Measurements from ENCODE around the gene TOP2A. TPM values are rescaled to one million over a fixed set of nuclear protein-coding genes. Genes with fewer than 3 reads are reported as not detected.

Gene TOP2A
- total RNA-seq, 1 experiment from 2014 or later = 237 TPM

GRCh38 chr17:40366861-40367518, 50.7 kb downstream of the TOP2A start:
- Histone ChIP-seq H3K36me3 (ENCODE audit: control insufficient read depth, insufficient read depth, low read length) (no peaks in the 10 kb centered on the region), H3K9me3 (no peaks in the 10 kb centered on the region; the same call in 1 of the 2 replicates), H3K4me3 (ENCODE audit: low read depth, low read length) (no peak overlapping the region), H3K4me1 (peaks cover 5% of the 10 kb centered on the region; the same call in 1 of the 2 replicates), H3K27me3 (replicated peaks; ENCODE audit: control insufficient read depth, insufficient read depth, low read length) (no peaks in the 10 kb centered on the region)
- POLR2A ChIA-PET = interaction anchor here (0.6 kb wide), 1 partner anchor 166 kb away, joined by 6 read pairs; no protein-coding TSS in a partner anchor
- CTCF ChIA-PET = no interaction called here
- H3K27me3 Mint-ChIP-seq (ENCODE audit: insufficient read depth, unreplicated experiment) = no peaks in the 10 kb centered on the region
- H3K36me3 Mint-ChIP-seq (ENCODE audit: insufficient read depth, unreplicated experiment) = no peaks in the 10 kb centered on the region
- peaks cover 11% of the 10 kb centered on the region for H3K9me3 Mint-ChIP-seq (ENCODE audit: unreplicated experiment)
- TF ChIP-seq CTCF (IDR thresholded peaks at IDR 0.05; ENCODE audit: insufficient read depth in 1 of 2, low read depth in 1 of 2, low read length in 1 of 2, severe bottlenecking in 1 of 2, unreplicated experiment in 1 of 2) = no peak
- no TSS peak for BruUV-seq (replicated peaks)
- H3K4me1 Mint-ChIP-seq (ENCODE audit: low read depth, unreplicated experiment) = peaks cover 6% of the 10 kb centered on the region
- no peak overlapping the region for H3K27ac Mint-ChIP-seq (ENCODE audit: unreplicated experiment)
- H3K4me3 Mint-ChIP-seq (ENCODE audit: unreplicated experiment) = no peak overlapping the region
- no peak for DNase-seq
- intact Hi-C loops (cut with micrococcal nuclease; ENCODE audit: unreplicated experiment) = no loop called here

- no peak for TF ChIP-seq CTCF (IDR thresholded peaks at IDR 0.05; ENCODE audit: insufficient read depth in 1 of 2, low read depth in 1 of 2, low read length in 1 of 2, severe bottlenecking in 1 of 2, unreplicated experiment in 1 of 2)
- H3K9me3 Mint-ChIP-seq (ENCODE audit: unreplicated experiment) = peaks cover 5% of the 10 kb centered on the region
- peaks cover 6% of the 10 kb centered on the region for H3K4me1 Mint-ChIP-seq (ENCODE audit: low read depth, unreplicated experiment)
- no peak overlapping the region for H3K4me3 Mint-ChIP-seq (ENCODE audit: unreplicated experiment)
- BruUV-seq (replicated peaks) = no TSS peak
- Histone ChIP-seq H3K4me1 (peaks cover 5% of the 10 kb centered on the region; the same call in 1 of the 2 replicates), H3K9me3 (no peaks in the 10 kb centered on the region; the same call in 1 of the 2 replicates), H3K36me3 (ENCODE audit: control insufficient read depth, insufficient read depth, low read length) (no peaks in the 10 kb centered on the region), H3K4me3 (ENCODE audit: low read depth, low read length) (no peak overlapping the region), H3K27me3 (replicated peaks; ENCODE audit: control insufficient read depth, insufficient read depth, low read length) (no peaks in the 10 kb centered on the region)
- no peak for DNase-seq
- POLR2A ChIA-PET = interaction anchor here (0.6 kb wide), 1 partner anchor 167 kb away, joined by 6 read pairs; no protein-coding TSS in a partner anchor
- CTCF ChIA-PET = interaction anchor here (0.7 to 1.1 kb wide), 2 partner anchors 157 to 194 kb away, joined by 4 read pairs; no protein-coding TSS in a partner anchor
- no peaks in the 10 kb centered on the region for H3K36me3 Mint-ChIP-seq (ENCODE audit: insufficient read depth, unreplicated experiment)
- H3K27me3 Mint-ChIP-seq (ENCODE audit: insufficient read depth, unreplicated experiment) = no peaks in the 10 kb centered on the region
- intact Hi-C loops (cut with micrococcal nuclease; ENCODE audit: unreplicated experiment) = no loop called here
- H3K27ac Mint-ChIP-seq (ENCODE audit: unreplicated experiment) = no peak overlapping the region
Observed at GRCh38 chr17:40366076-40366860, 51.4 kb downstream of the TOP2A start.

- H3K4me3 Mint-ChIP-seq (ENCODE audit: unreplicated experiment) = no peak overlapping the region
- no peak for DNase-seq
- H3K4me1 Mint-ChIP-seq (ENCODE audit: low read depth, unreplicated experiment) = peaks cover 6% of the 10 kb centered on the region
- no peaks in the 10 kb centered on the region for H3K36me3 Mint-ChIP-seq (ENCODE audit: insufficient read depth, unreplicated experiment)
- CTCF ChIA-PET = interaction anchor here (0.5 to 1.1 kb wide), 3 partner anchors 168 to 195 kb away, joined by 3 to 4 read pairs (median 3); no protein-coding TSS in a partner anchor
- H3K27ac Mint-ChIP-seq (ENCODE audit: unreplicated experiment) = no peak overlapping the region
- no peaks in the 10 kb centered on the region for H3K27me3 Mint-ChIP-seq (ENCODE audit: insufficient read depth, unreplicated experiment)
- Histone ChIP-seq H3K4me1 (peaks cover 5% of the 10 kb centered on the region; the same call in 1 of the 2 replicates), H3K9me3 (no peaks in the 10 kb centered on the region), H3K36me3 (ENCODE audit: control insufficient read depth, insufficient read depth, low read length) (no peaks in the 10 kb centered on the region), H3K27me3 (replicated peaks; ENCODE audit: control insufficient read depth, insufficient read depth, low read length) (no peaks in the 10 kb centered on the region), H3K4me3 (ENCODE audit: low read depth, low read length) (no peak overlapping the region)
- no peak for TF ChIP-seq CTCF (IDR thresholded peaks at IDR 0.05; ENCODE audit: insufficient read depth in 1 of 2, low read depth in 1 of 2, low read length in 1 of 2, severe bottlenecking in 1 of 2, unreplicated experiment in 1 of 2)
- POLR2A ChIA-PET = interaction anchor here (0.6 kb wide), 1 partner anchor 145 kb away, joined by 7 read pairs; no protein-coding TSS in a partner anchor
- BruUV-seq (replicated peaks) = no TSS peak
- intact Hi-C loops (cut with micrococcal nuclease; ENCODE audit: unreplicated experiment) = no loop called here
- no peaks in the 10 kb centered on the region for H3K9me3 Mint-ChIP-seq (ENCODE audit: unreplicated experiment)
Observed at GRCh38 chr17:40364906-40365305, 52.8 kb downstream of the TOP2A start.
